ENCODE measurements around the gene NHERF1.

DNA sequence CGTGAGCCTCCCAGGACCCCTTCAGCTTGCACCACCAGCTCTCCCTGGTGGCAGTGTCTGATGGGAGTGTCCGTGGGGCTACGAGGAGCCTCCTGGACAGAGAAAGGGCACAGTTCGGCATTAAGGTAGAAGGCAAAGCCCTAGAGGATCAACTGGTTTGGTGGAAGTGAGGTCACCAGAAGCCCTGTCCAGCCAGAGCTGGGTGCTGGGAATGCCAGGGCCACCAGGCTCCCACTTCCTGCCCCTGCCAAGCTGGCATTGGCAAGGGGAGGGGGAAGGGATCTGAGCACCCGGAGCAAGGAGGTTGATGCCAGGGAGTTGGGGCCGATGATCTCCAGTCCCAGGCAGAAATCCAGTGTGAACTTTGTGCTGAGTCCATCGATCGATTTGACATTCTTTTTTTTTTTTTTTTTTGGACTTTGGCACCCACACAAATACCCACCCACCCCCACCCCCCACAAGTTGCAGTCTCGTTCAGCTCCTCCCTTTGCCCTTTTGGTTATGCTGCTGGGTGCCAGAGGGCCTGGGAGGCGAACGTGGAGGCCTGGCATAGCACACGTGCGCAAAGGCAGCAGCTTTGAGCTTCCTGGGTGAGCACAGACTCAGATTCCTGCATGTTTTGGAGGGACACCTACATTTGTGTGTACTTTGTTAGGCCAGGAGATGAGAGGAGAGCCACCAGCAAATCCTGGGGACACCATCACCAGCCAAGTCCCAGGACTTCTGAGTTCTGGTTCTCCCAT, 2.1 kb downstream of the NHERF1 start:
- TF ChIP-seq, protein P1, sequence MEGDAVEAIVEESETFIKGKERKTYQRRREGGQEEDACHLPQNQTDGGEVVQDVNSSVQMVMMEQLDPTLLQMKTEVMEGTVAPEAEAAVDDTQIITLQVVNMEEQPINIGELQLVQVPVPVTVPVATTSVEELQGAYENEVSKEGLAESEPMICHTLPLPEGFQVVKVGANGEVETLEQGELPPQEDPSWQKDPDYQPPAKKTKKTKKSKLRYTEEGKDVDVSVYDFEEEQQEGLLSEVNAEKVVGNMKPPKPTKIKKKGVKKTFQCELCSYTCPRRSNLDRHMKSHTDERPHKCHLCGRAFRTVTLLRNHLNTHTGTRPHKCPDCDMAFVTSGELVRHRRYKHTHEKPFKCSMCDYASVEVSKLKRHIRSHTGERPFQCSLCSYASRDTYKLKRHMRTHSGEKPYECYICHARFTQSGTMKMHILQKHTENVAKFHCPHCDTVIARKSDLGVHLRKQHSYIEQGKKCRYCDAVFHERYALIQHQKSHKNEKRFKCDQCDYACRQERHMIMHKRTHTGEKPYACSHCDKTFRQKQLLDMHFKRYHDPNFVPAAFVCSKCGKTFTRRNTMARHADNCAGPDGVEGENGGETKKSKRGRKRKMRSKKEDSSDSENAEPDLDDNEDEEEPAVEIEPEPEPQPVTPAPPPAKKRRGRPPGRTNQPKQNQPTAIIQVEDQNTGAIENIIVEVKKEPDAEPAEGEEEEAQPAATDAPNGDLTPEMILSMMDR (IDR thresholded peaks at IDR 0.05; ENCODE audit: low read length): no peak
- TF ChIP-seq EZH2 (IDR thresholded peaks at IDR 0.05; ENCODE audit: borderline replicate concordance, low read length): no peak

Data from OCI-LY1 (cell line).